Measurements from ENCODE around the gene WRAP73. TPM values are rescaled to one million over a fixed set of nuclear protein-coding genes. Genes with fewer than 3 reads are reported as not detected.

The WRAP73 gene
- total RNA-seq, 4 donors from 2014 or later = 19.7 to 30.4 (median 25.5) TPM

DNA sequence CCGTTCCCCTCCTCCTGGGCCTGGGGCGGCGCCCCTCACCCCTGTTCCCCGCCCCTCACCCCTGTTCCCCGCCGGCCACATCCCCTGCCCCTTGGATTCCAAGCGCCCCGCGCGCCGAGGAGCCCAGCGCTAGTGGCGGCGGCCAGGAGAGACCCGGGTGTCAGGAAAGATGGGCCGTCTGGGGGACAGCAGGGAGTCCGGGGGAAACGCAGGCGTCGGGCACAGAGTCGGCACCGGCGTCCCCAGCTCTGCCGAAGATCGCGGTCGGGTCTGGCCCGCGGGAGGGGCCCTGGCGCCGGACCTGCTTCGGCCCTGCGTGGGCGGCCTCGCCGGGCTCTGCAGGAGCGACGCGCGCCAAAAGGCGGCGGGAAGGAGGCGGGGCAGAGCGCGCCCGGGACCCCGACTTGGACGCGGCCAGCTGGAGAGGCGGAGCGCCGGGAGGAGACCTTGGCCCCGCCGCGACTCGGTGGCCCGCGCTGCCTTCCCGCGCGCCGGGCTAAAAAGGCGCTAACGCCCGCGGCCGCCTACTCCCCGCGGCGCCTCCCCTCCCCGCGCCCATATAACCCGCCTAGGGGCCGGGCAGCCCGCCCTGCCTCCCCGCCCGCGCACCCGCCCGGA, 2.1 kb upstream of the WRAP73 start, which contains the start of gene TP73:
TP73 (plus strand) TSS at position 587 of the 618 bp plus-strand sequence. CDS start 29,850 bp downstream, outside the sequence.
- intact Hi-C loops (cut with DNase I; ENCODE audit: low total_unique reads) = no loop called here
- H3K4me3 ChIP-seq = peak within 1 kb of the TSS in 3 of 4 donors; percentile 8 to 46 (median 35)

DNA sequence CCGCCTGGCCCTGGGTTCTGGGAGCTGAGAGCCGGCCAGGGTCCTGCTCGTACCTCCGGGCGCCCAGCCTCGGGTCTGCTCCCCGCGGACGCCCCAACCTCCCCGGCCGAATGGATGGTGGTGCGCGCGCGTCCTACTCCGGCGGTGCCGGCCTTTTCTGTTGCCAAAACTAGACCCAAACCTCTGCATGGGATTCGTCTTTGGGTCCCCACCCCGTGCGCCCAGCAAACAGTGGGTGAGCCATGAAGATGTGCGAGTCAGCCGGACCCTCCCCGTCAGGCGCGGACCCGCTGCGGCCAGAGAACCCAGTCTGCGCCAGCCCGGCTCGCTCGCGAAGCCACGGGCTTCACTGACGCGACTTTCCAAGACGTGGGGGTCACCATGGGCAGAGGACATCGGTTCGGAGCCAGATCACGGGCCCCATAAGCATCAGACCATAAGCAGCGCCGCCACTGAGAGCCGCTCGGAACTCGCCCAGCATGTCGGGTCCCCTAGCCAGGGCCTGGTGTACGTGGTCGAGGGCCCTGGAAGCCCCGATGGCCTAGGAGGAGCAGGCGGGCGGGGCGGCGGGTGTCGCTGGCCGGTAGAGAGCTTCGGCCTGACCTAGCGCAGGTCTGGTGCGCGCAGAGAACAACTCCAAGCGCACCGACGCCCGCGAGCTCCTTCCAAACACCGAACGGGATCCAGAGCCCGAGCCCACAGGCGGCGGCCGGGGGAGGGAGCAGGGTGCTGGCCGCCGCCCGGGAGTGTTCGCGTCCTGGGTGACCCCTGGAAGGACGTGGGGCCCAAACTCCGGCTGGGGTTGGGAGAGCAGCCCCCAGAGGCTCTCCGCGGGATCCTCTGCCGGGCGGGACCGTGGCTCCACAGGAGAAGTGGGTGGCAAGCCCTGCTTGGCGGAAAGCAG, 1.4 kb upstream of the WRAP73 start:
- Histone ChIP-seq H3K27me3 (peaks cover 63% of the 10 kb centered on the region), H3K9me3 (no peaks in the 10 kb centered on the region), H3K36me3 (peaks cover 0 to 11% (median 5%) of the 10 kb centered on the region in 4 donors), H3K27ac (no peak overlapping the region), H3K4me1 (peaks cover 12 to 43% (median 35%) of the 10 kb centered on the region in 4 donors), H3K4me3 (peak overlapping the region in 2 of 4 donors; percentile 35 to 93)
- TF ChIP-seq, protein P1, sequence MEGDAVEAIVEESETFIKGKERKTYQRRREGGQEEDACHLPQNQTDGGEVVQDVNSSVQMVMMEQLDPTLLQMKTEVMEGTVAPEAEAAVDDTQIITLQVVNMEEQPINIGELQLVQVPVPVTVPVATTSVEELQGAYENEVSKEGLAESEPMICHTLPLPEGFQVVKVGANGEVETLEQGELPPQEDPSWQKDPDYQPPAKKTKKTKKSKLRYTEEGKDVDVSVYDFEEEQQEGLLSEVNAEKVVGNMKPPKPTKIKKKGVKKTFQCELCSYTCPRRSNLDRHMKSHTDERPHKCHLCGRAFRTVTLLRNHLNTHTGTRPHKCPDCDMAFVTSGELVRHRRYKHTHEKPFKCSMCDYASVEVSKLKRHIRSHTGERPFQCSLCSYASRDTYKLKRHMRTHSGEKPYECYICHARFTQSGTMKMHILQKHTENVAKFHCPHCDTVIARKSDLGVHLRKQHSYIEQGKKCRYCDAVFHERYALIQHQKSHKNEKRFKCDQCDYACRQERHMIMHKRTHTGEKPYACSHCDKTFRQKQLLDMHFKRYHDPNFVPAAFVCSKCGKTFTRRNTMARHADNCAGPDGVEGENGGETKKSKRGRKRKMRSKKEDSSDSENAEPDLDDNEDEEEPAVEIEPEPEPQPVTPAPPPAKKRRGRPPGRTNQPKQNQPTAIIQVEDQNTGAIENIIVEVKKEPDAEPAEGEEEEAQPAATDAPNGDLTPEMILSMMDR (IDR thresholded peaks at IDR 0.05) = no peak
- TF ChIP-seq EP300 (IDR thresholded peaks at IDR 0.05; ENCODE audit: low read depth) (no peak), POLR2A (IDR thresholded peaks at IDR 0.05) (no peak), POLR2AphosphoS5 (IDR thresholded peaks at IDR 0.05) (no peak)
- 16% methylated on average over 38 of the region's 83 CpGs; no CpG with 5 or more reads in 1 of the 2 donors for WGBS, 2 donors (ENCODE audit: low coverage in 1 of 2)
- no peak for DNase-seq
- intact Hi-C loops (cut with DNase I; ENCODE audit: low total_unique reads) (no loop called here), in situ Hi-C loops (cut with MboI; ENCODE audit: low pct_ligation_motif_present in 1 of 4, low pct_unique_long_range_greater_than_20kb in 1 of 4, low sequenced_read_pairs in 3 of 4) (no loop called here)

More for the DNA sequence above, 2.1 kb upstream of the WRAP73 start, which contains the start of gene TP73:
- no peaks in the 10 kb centered on the region for H3K9me3 ChIP-seq
- H3K27ac ChIP-seq = no peak within 1 kb of the TSS
- WGBS, 2 donors (ENCODE audit: low coverage in 1 of 2) = 7% methylated on average over 19 of the region's 80 CpGs; no CpG with 5 or more reads in 1 of the 2 donors
- DNase-seq = no peak
- TF ChIP-seq, protein P1 (IDR thresholded peaks at IDR 0.05) = no peak
- TF ChIP-seq POLR2AphosphoS5 (IDR thresholded peaks at IDR 0.05) = no peak
- no peak for TF ChIP-seq EP300 (IDR thresholded peaks at IDR 0.05; ENCODE audit: low read depth)
- TF ChIP-seq POLR2A (IDR thresholded peaks at IDR 0.05) = no peak
- in situ Hi-C loops (cut with MboI; ENCODE audit: low pct_ligation_motif_present in 1 of 4, low pct_unique_long_range_greater_than_20kb in 1 of 4, low sequenced_read_pairs in 3 of 4) = no loop called here
- H3K27me3 ChIP-seq = peaks cover 70% of the 10 kb centered on the region
- peaks cover 0 to 3% (median under 1%) of the 10 kb centered on the region in 4 donors for H3K36me3 ChIP-seq
- peaks cover 12 to 43% (median 35%) of the 10 kb centered on the region in 4 donors for H3K4me1 ChIP-seq

DNA sequence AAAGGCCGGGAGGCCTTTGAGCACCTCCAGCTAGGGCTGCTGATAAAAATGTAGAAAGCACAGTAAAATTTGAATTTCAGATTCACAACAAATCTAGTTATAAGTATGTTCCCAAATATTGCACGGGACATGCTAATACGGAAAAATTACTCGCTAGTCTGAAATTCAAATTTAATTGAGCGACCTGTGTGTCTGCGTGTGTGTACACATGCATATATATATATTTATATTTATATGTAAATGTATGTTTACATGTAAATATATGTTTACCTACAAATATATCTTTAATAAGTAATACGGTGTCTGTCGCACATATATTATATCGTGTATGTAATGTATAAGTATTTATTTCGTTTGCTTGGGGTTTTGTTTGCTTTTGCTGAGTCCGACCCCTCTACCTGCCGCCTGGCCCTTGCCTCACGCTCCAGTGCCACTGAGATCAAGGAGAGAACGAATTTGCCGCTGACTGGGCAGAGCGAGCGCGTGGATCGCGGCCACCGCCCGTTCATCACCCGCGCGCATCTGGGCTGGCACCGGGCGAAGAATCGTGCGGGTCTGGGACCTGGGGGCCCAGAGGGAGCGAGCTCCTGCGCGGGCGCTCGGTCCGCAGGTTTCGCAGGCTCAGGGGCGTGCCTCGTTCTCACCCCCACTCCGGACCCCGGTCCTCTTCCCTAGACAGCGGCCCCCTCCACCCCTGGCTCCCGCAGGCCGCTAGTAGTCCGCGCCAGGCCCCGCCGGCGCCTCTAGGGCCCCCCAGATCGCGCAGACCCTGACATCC, 534 bp upstream of the WRAP73 start:
- DNase-seq = no peak
- peak overlapping the region in 3 of 4 donors; percentile 85 to 93 (median 86) for H3K4me3 ChIP-seq
- H3K9me3 ChIP-seq = no peaks in the 10 kb centered on the region
- H3K27me3 ChIP-seq = peaks cover 54% of the 10 kb centered on the region
- in situ Hi-C loops (cut with MboI; ENCODE audit: low pct_ligation_motif_present in 1 of 4, low pct_unique_long_range_greater_than_20kb in 1 of 4, low sequenced_read_pairs in 3 of 4) = no loop called here
- peaks cover 0 to 15% (median 5%) of the 10 kb centered on the region in 4 donors for H3K36me3 ChIP-seq
- TF ChIP-seq, protein P1 (IDR thresholded peaks at IDR 0.05) = no peak
- TF ChIP-seq POLR2A (IDR thresholded peaks at IDR 0.05) (no peak), EP300 (IDR thresholded peaks at IDR 0.05; ENCODE audit: low read depth) (no peak), POLR2AphosphoS5 (IDR thresholded peaks at IDR 0.05) (peak; percentile 13 to 59 (median 57))
- intact Hi-C loops (cut with DNase I; ENCODE audit: low total_unique reads) = no loop called here
- peaks cover 12 to 43% (median 35%) of the 10 kb centered on the region in 4 donors for H3K4me1 ChIP-seq
- 18 to 29% methylated on average over 13 to 44 of the region's 50 CpGs for WGBS, 2 donors (ENCODE audit: low coverage in 1 of 2)
- no peak overlapping the region for H3K27ac ChIP-seq

All from transverse colon (tissue), 4 donors.